GM12801 (cell line): ENCODE results near the gene PHC3.

Experiments used
- TF ChIP-seq, protein P1 (sequence below): IDR thresholded peaks from one replicate; pipeline ENCODE4 v1.5.1; 2011; ENCODE audit warnings: control low read depth; ENCODE audit not compliant: insufficient read length; ENCODE audit errors: extremely low read depth

Gene PHC3

DNA sequence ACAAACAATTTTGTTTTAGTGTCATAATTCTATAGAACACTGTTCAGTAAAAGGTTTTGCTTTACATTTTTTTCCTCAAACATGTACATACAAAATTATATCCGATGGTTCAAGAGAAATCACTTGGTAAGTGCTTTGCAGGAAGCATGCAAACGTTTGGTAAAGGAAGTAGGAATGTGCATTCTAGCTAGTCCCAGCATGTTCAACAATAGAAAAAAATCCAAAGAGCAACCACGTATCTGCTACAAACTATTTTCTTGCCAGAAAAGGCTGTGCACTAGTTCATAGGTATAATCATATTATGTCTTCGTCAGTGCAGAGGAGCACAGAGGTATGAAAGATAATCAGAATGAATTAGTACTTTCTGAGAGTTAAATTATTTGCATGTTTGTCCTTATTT is 85.8 kb downstream of the PHC3 start:
- TF ChIP-seq, protein P1, sequence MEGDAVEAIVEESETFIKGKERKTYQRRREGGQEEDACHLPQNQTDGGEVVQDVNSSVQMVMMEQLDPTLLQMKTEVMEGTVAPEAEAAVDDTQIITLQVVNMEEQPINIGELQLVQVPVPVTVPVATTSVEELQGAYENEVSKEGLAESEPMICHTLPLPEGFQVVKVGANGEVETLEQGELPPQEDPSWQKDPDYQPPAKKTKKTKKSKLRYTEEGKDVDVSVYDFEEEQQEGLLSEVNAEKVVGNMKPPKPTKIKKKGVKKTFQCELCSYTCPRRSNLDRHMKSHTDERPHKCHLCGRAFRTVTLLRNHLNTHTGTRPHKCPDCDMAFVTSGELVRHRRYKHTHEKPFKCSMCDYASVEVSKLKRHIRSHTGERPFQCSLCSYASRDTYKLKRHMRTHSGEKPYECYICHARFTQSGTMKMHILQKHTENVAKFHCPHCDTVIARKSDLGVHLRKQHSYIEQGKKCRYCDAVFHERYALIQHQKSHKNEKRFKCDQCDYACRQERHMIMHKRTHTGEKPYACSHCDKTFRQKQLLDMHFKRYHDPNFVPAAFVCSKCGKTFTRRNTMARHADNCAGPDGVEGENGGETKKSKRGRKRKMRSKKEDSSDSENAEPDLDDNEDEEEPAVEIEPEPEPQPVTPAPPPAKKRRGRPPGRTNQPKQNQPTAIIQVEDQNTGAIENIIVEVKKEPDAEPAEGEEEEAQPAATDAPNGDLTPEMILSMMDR: no peak

DNA sequence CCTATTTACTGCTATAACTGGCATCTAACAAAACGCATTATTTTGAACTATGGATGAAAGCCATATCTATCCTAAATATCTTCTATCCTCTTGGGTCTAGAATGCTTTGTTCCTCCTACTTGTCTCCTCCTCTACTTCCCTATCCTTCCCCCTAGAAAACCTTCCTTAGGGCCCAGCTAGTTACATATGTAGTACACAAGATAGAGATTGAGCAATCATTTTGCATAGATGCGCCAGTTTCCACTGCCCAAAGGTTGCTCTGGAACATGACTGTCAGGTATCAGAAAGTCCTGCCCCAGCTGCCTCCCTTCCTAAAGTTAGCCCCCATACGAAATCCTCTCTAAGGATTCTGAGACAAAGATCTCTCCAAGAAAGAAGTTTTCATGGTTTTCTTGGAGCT is 88.6 kb downstream of the PHC3 start:
- TF ChIP-seq, protein P1: no peak

DNA sequence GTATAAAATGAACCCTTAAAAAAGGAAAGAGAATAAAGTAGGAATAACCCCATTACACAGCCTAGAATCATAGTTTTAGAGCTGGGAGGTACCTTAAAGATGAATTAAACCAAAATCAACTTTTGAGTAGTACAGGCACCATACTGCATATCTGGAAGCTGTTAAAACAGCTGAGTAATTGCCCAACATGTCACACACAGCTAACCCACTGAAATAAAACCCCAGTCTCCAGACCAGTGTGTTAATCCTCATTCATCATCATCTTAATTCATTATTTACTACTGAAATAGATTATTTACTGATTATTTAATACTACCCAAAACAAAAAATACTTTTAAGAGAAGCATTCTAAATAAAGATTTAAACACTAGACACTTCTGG is 90.9 kb downstream of the PHC3 start:
- TF ChIP-seq, protein P1: no peak

DNA sequence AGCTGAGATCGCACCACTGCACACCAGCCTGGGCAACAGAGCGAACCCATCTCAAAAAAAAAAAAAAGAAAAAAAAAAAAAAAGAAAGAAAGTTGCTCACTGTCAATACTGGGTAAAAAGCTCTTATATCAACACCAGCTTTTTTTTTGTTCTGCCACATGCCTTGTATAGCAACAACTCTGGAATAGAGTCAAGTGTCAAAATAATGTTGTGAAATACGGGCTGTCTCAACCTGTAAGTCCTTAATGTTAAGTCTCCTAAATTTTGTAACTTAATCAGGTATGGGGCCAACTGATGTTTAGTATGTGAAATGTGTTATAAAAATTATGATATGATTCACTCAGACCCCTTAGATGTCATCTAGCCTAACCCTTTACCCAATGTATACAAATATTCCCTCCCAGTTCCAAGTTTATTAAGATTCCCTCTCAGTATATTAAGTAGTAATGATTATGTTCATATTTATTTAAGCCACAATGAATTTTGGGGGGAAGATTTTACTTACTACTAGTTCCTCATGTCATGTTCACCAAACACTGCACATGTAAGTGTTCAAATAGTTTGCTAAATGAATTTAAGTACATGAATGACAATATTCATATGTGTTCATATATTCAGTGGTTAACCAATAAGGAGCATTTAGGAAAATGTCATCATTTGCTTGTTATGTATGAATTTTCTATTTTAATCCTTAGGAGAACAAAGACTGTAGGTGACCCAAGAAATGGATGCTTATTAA is 91.5 kb downstream of the PHC3 start:
- TF ChIP-seq, protein P1: no peak

DNA sequence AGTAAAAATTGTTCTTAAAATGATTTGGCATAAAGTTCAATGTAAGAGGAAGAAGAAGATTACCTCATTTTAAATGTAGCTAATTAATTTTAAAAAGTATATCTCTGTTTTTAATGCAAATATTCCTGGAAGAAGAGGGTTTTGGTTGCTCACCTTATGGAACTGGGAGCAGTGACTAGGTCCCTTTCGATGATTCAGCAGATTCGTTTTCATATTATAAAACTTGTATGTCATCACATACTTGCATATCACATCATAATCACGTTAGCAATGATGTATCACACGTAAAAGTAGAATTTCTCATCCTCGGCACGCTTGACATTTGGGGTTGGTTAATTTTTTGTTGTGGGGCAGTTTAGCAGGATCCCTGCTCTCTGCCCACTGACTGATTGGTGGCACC is 96.1 kb downstream of the PHC3 start:
- TF ChIP-seq, protein P1: no peak

DNA sequence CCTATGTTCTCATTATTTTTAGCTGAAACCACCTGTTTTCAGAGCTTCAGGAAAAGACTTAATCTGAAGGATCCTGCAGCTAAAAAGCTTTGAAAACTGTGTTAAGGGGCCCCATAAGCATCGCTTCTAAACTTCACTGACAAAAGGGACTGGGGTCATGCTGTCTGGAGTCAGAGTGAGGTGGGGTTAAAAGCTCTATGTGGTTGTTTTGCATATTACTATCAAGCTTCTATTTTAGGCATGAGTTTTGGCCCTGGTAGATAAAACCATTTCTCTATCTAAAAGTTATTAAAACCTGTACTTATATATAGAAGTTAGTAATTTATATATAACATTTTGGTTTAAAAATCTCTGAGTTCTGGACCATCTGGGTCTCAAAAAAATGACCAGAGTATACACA is 98.2 kb downstream of the PHC3 start:
- TF ChIP-seq, protein P1: no peak

DNA sequence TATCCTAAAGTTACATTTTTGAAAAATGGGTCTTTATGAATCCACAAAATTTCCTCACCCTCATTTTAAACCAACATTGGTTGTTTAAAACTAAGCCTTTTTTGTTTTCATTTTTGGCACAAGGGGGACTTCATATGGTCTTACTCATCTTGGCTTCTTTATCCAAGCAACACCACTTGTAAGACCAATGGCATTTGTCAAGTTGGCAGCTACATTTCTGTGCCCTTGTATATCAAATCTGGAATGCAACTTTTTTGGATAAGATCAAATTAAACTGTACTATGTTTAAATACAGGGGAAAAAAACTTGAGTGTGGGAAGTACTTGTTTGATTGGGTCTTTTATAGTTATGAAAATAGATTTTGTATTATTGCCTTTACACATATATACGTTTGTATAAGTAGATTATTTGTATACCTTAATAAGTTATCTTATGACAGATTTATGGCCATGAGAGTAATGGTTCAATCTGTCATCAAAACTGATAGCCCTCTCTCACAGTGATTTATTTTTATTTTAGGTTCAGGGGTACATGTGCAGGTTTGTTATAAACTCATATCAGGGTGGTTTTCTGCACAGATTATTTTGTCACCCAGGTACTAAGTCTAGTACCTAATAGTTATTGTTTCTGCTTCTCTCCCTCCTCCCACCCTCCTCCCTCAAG is 100.3 kb downstream of the PHC3 start:
- TF ChIP-seq, protein P1: no peak
